HG03378 (cell line): Measurements from ENCODE around the gene MSMO1.

Experiments used
- ATAC-seq: cut with Tn5 transposase; IDR thresholded peaks from one replicate; pipeline ENCODE4 v1.9.1; 2021; ENCODE audit warnings: mild to moderate bottlenecking, moderate library complexity; ENCODE audit not compliant: unreplicated experiment

MSMO1 gene

GRCh38 chr4:165386328-165386727 lies 58.9 kb downstream of the MSMO1 start:
- no peak for ATAC-seq

- ATAC-seq: no peak
Observed at GRCh38 chr4:165388756-165389155, 61.3 kb downstream of the MSMO1 start.
